Measurements from ENCODE around the gene AFF1. TPM values are rescaled to one million over a fixed set of nuclear protein-coding genes. Genes with fewer than 3 reads are reported as not detected.
"Not testable (repeated sequence)": the region's sequence is repeated elsewhere in the genome, so short reads cannot be mapped to it uniquely, and the experiment has no call there.

The AFF1 gene
- total RNA-seq, 1 donor from 2014 or later = 47.4 TPM

DNA sequence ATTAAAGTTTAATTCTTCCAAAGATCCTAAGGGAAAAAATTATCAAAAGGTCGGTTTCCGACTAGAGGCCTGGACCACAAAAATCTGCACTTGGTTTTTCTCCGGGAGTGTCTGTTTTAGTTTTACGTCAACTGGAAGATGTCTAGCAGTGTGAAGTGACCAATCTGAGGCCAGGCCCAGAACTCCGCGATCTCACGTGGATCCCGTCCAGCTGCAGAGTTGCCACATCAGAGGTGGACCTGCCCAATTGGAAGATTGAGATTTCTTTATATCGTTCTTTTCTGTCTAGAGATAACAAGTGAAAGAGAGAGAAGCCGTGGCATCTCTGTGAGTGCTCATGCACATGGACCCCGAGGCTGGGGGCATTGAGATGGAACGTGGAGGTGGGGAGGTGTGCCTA, 115.8 kb downstream of the AFF1 start:
- DNase-seq (ENCODE audit: extremely low read depth, low read depth, low spot score) = no peak

DNA sequence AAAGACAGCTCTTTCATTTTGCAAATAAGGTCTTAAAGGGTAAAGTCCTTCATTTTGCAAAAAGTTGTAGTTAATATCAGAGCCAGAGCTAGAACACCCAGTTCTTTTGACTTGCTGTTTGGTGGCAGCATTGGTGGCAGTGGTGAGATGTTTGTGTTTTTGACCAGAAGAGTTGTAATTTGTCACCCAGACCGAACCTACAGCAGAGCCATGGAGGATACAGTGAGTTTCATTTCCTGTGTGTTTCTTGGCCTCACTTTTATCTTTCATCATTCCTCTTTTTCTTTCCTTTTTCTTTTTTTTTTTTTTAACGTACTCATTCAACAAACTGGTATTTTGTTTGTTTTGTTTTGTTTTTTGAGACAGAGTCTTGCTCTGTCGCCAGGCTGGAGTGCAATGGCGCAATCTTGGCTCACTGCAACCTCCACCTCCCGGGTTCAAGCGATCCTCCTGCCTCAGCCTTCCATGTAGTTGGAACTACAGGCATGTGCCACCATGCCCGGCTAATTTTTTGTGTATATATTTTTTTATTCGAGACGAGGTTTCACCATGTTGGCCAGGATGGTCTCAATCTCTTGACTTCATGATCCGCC, 116.4 kb downstream of the AFF1 start:
- DNase-seq (ENCODE audit: extremely low read depth, low read depth, low spot score) = no peak

DNA sequence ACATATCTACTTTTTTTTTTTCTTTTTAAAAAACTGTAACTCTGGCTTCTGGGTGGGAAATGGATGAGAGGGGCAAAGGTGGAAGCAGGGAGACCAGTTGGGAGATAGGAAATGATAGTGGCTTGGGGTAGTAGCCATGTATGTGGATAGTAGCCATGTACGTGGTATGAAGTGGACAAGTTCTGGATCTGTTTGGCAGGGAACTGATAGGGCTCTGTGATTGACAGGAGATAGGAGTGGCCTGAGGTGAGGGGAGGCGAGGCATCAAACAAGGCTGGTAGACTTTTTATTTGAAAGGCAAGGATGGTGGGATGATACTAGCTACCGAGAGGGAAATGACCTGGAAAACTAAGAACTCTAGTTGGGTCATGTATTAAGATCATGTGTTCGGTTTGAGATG, 117.8 kb downstream of the AFF1 start:
- no peak for DNase-seq (ENCODE audit: extremely low read depth, low read depth, low spot score)

- DNase-seq (ENCODE audit: extremely low read depth, low read depth, low spot score) = no peak
Measured at GRCh38 chr4:87053176-87053658, 118.4 kb downstream of the AFF1 start.

GRCh38 chr4:87053802-87054767, 119.3 kb downstream of the AFF1 start:
- no peak for DNase-seq (ENCODE audit: extremely low read depth, low read depth, low spot score)

DNA sequence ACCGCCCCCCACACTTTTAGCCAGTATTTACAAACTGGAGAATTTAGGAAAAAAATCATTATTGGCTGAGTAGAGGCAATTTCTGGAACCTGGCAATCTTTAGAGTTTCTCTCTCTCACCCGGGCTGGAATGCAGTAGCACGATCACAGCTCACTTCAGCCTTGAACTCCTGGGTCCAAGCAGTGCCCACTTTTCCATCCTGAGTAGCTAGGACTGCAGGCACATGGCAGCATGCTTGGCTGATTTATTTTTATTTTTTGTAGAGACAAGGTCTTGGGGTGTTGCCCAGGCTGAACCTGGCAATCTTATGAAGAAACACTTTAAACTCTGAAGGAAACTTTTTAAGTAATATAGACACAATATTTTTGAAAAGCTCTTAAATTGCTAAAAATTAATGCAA, 120.1 kb downstream of the AFF1 start:
- no peak for DNase-seq (ENCODE audit: extremely low read depth, low read depth, low spot score)

- DNase-seq (ENCODE audit: extremely low read depth, low read depth, low spot score) = no peak
Measured at GRCh38 chr4:87055311-87055710, 120.5 kb downstream of the AFF1 start.

- DNase-seq (ENCODE audit: extremely low read depth, low read depth, low spot score) = no peak
Measured at GRCh38 chr4:87056881-87057280, 122.1 kb downstream of the AFF1 start.

DNA sequence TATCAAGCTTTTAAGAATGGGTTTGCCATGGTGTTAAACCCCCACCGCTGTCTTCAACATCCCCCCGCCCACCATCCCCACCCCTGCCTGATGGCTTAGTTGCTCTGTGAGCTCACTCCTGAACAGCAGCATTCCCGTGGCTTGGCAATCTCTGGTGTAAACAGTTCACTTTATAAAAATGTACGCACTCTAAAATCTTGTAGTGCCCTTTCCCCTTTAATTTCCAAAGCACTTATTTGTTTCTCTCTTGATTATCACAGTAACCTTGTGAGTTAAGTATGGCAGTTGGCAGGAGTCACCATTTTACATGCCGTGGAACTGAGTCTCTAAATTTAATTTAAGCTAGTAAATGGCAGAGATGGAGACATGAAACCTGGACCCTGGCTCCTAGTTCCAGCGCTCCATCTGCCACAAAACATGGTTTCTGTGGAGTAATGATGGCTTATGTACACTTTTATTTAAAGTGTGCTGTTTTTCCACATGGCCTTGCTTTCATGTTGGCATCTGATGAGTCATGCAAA, 123.1 kb downstream of the AFF1 start:
- DNase-seq (ENCODE audit: extremely low read depth, low read depth, low spot score) = no peak

GRCh38 chr4:87058356-87059073, 123.7 kb downstream of the AFF1 start:
- DNase-seq (ENCODE audit: extremely low read depth, low read depth, low spot score) = no peak

GRCh38 chr4:87060957-87061356, 126.1 kb downstream of the AFF1 start:
- DNase-seq (ENCODE audit: extremely low read depth, low read depth, low spot score) = no peak

- no peak for DNase-seq (ENCODE audit: extremely low read depth, low read depth, low spot score)
Measured at GRCh38 chr4:87065021-87065420, 130.2 kb downstream of the AFF1 start.

GRCh38 chr4:87066403-87067123, 131.8 kb downstream of the AFF1 start:
- DNase-seq (ENCODE audit: extremely low read depth, low read depth, low spot score) = no peak

GRCh38 chr4:87067124-87067885, 132.5 kb downstream of the AFF1 start:
- no peak for DNase-seq (ENCODE audit: extremely low read depth, low read depth, low spot score)

DNA sequence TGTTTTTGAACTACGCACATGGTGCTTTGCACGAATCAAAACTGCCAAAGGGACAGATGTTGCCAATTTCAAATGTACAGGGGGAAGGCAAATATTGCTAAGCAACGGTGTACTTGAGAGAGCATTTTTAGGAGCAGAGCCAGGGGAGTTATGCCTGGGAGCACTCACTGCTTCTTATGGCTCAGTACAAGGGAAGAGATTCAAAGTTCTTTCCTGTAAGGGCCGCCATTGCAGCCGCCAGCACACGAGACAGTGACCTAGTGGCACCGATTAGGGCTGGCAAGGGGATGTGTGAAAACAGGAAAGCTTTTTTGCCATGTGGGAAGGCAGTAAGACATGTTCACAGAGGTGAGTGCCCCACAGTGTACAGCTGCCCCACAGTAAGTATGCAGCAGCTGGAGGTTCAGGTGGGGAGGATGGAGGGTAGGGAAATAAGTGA, 133.8 kb downstream of the AFF1 start:
- no peak for DNase-seq (ENCODE audit: extremely low read depth, low read depth, low spot score)

DNA sequence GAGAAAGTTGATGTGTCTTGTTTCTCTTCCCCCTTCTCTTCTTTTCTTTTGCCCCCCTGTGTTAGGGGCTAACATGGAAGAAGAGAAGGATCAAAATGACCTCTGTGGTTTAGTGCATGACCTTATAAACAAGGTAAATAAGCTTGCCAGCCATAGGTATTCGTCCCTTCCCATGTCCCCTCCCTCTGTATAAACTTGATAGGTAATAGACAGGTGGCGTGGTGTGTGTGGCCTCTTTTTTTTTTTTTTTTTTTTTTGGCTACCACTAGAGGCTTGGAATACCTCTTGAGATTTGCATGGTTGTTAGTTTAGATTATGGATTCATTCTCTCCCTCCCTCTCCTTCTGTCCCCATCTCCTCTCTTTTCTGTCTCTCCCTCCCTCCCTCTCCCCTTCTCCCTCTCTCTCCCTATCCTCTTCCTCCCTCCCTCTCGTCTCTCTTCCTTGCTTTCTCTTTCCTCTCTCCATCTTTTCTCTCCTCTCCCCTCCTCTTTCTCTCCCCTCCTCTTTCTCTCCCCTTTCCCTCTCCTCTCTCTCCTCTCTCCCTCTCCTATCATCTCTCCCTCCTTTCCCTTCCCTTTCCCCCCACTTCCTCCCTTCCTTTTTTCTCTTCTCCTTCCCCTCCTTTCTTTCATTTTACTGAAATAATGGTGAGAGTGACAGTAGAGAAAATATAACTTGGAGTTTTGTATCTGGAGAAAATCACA, 134.4 kb downstream of the AFF1 start:
- DNase-seq (ENCODE audit: extremely low read depth, low read depth, low spot score) = no peak

DNA sequence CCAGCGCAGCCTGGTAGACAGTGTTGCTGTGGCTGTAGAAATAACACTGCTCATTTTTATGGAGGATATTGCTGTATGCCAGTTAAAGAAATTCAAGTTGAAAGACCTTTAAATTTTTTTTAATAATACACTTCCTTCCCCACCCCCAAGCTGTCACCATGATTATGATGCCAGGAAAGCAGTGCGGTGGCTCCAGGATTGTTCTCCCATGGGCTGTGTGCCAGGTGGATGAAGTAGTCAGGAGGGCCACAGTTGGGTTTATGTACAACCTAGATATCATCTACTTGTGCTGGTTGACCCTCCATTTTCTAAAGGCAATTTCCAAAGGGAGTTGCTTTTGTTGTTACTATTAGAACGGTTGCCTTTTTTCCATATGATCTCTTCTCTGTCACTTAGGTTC, 136.6 kb downstream of the AFF1 start:
- DNase-seq (ENCODE audit: extremely low read depth, low read depth, low spot score) = no peak

- DNase-seq (ENCODE audit: extremely low read depth, low read depth, low spot score) = not testable (repeated sequence)
Measured at GRCh38 chr4:87072545-87072944, 137.7 kb downstream of the AFF1 start.
